Activated T-cell treated with anti-CD3 and anti-CD28 coated beads, Interleukin-2, amount 50 U/mL, for 72 hours (primary cell): ENCODE data around the gene PSMA3. TPM values are rescaled to one million over a fixed set of nuclear protein-coding genes. Genes with fewer than 3 reads are reported as not detected.

Experiments
- ATAC-seq, 2 donors: fragments of 150-1000 bp; cut with Tn5 transposase; replicated peaks in 1 of 2; 2 replicates each; pipeline ENCODE4 v1.10.0; 2021; ENCODE audit warnings: moderate library complexity in 2 of 2, mild to moderate bottlenecking in 1 of 2
- DNase-seq, 2 donors: peaks; one replicate each; pipeline ENCODE4 v3.0.0; 2021 to 2022; ENCODE audit warnings: mixed read lengths in 1 of 2
- H3K27ac Mint-ChIP-seq: one replicate; pipeline ENCODE4 v1.8.0; 2022; ENCODE audit warnings: mild to moderate bottlenecking, moderate library complexity, mixed read lengths
- H3K27me3 Mint-ChIP-seq: one replicate; pipeline ENCODE4 v1.8.0; 2022; ENCODE audit warnings: low read depth, mixed read lengths
- H3K36me3 Mint-ChIP-seq, 2 donors: one replicate each; pipeline ENCODE4 v1.8.0; 2022; ENCODE audit warnings: mixed read lengths in 2 of 2, mild to moderate bottlenecking in 1 of 2; ENCODE audit not compliant: insufficient read depth in 2 of 2
- H3K4me1 Mint-ChIP-seq: one replicate; pipeline ENCODE4 v1.8.0; 2022; ENCODE audit warnings: low read depth, mixed read lengths
- H3K4me3 Mint-ChIP-seq, 2 donors: one replicate each; pipeline ENCODE4 v1.8.0; 2022; ENCODE audit warnings: mild to moderate bottlenecking in 2 of 2, mixed read lengths in 2 of 2, moderate library complexity in 2 of 2
- H3K9me3 Mint-ChIP-seq, 2 donors: one replicate each; pipeline ENCODE4 v1.8.0; 2022; ENCODE audit warnings: mixed read lengths in 2 of 2
- total RNA-seq, 2 donors: library from RNA; stranded (reverse); gene quantifications; one replicate each; pipeline ENCODE4 v1.2.3, GENCODE V29; 2022

Gene PSMA3
- total RNA-seq, 2 donors from 2014 or later: 177 to 194 TPM

- H3K27me3 Mint-ChIP-seq: no peaks in the 10 kb centered on the region
- H3K9me3 Mint-ChIP-seq: no peaks in the 10 kb centered on the region
- H3K4me1 Mint-ChIP-seq: peaks cover 70% of the 10 kb centered on the region
- no peak for DNase-seq
- no peak for ATAC-seq
- no peak overlapping the region for H3K4me3 Mint-ChIP-seq
- peaks cover 5 to 43% of the 10 kb centered on the region in 2 donors for H3K36me3 Mint-ChIP-seq
- peak overlapping the region; percentile 24 for H3K27ac Mint-ChIP-seq
Measured at GRCh38 chr14:58278177-58278576, 33.5 kb downstream of the PSMA3 start.

GRCh38 chr14:58280954-58281787 is 36.5 kb downstream of the PSMA3 start:
- ATAC-seq (peak; percentile 86 to 90), DNase-seq (peak; percentile 29 to 56)
- H3K27ac Mint-ChIP-seq: peak overlapping the region; percentile 100
- H3K4me1 Mint-ChIP-seq: peaks cover 73% of the 10 kb centered on the region
- no peaks in the 10 kb centered on the region for H3K9me3 Mint-ChIP-seq
- H3K36me3 Mint-ChIP-seq: peaks cover 8 to 55% of the 10 kb centered on the region in 2 donors
- no peaks in the 10 kb centered on the region for H3K27me3 Mint-ChIP-seq
- H3K4me3 Mint-ChIP-seq: peak overlapping the region; percentile 70 to 96

- Mint-ChIP-seq H3K9me3 (no peaks in the 10 kb centered on the region), H3K4me3 (peak overlapping the region; percentile 70 to 96), H3K27ac (peak overlapping the region; percentile 100), H3K27me3 (no peaks in the 10 kb centered on the region), H3K36me3 (peaks cover 8 to 59% of the 10 kb centered on the region in 2 donors), H3K4me1 (peaks cover 65% of the 10 kb centered on the region)
- DNase-seq: no peak
- peak; percentile 3 to 14 for ATAC-seq
Measured at GRCh38 chr14:58281969-58282368, 37.3 kb downstream of the PSMA3 start.

GRCh38 chr14:58282925-58283593 is 38.4 kb downstream of the PSMA3 start:
- H3K27ac Mint-ChIP-seq: peak overlapping the region; percentile 100

GRCh38 chr14:58283730-58284129 is 39.1 kb downstream of the PSMA3 start:
- DNase-seq (no peak), ATAC-seq (no peak)
- Mint-ChIP-seq H3K4me1 (peaks cover 77% of the 10 kb centered on the region), H3K27me3 (no peaks in the 10 kb centered on the region), H3K36me3 (peaks cover 16 to 62% of the 10 kb centered on the region in 2 donors), H3K27ac (peak overlapping the region; percentile 100), H3K9me3 (no peaks in the 10 kb centered on the region), H3K4me3 (peak overlapping the region in 1 of 2 donors; percentile 5)

More at GRCh38 chr14:58282925-58283593, 38.4 kb downstream of the PSMA3 start:
- peaks cover 70% of the 10 kb centered on the region for H3K4me1 Mint-ChIP-seq
- ATAC-seq (no peak), DNase-seq (no peak)
- H3K9me3 Mint-ChIP-seq: no peaks in the 10 kb centered on the region
- H3K36me3 Mint-ChIP-seq: peaks cover 13 to 63% of the 10 kb centered on the region in 2 donors
- peak overlapping the region in 1 of 2 donors; percentile 63 for H3K4me3 Mint-ChIP-seq
- no peaks in the 10 kb centered on the region for H3K27me3 Mint-ChIP-seq

- H3K27ac Mint-ChIP-seq: peak overlapping the region; percentile 14
- H3K27me3 Mint-ChIP-seq: no peaks in the 10 kb centered on the region
- peaks cover 19 to 57% of the 10 kb centered on the region in 2 donors for H3K36me3 Mint-ChIP-seq
- no peaks in the 10 kb centered on the region for H3K9me3 Mint-ChIP-seq
- H3K4me3 Mint-ChIP-seq: no peak overlapping the region
- H3K4me1 Mint-ChIP-seq: peaks cover 80% of the 10 kb centered on the region
- DNase-seq (no peak), ATAC-seq (no peak)
Measured at GRCh38 chr14:58285132-58285531, 40.5 kb downstream of the PSMA3 start.

GRCh38 chr14:58287607-58288042 is 43.0 kb downstream of the PSMA3 start:
- peak overlapping the region in 1 of 2 donors; percentile 13 for H3K4me3 Mint-ChIP-seq
- H3K9me3 Mint-ChIP-seq: no peaks in the 10 kb centered on the region
- H3K4me1 Mint-ChIP-seq: peaks cover 71% of the 10 kb centered on the region
- no peaks in the 10 kb centered on the region for H3K27me3 Mint-ChIP-seq
- ATAC-seq (no peak), DNase-seq (no peak)
- H3K27ac Mint-ChIP-seq: peak overlapping the region; percentile 48
- peaks cover 22 to 53% of the 10 kb centered on the region in 2 donors for H3K36me3 Mint-ChIP-seq

GRCh38 chr14:58288106-58288792 is 43.6 kb downstream of the PSMA3 start:
- Mint-ChIP-seq H3K36me3 (peaks cover 20 to 50% of the 10 kb centered on the region in 2 donors), H3K27ac (peak overlapping the region; percentile 48)
- ATAC-seq: no peak

GRCh38 chr14:58291646-58292045 is 47.0 kb downstream of the PSMA3 start:
- no peaks in the 10 kb centered on the region for H3K9me3 Mint-ChIP-seq
- H3K4me3 Mint-ChIP-seq: no peak overlapping the region
- ATAC-seq (no peak), DNase-seq (no peak)
- H3K36me3 Mint-ChIP-seq: peaks cover 24 to 43% of the 10 kb centered on the region in 2 donors
- peaks cover 77% of the 10 kb centered on the region for H3K4me1 Mint-ChIP-seq
- H3K27ac Mint-ChIP-seq: peak overlapping the region; percentile 42
- no peaks in the 10 kb centered on the region for H3K27me3 Mint-ChIP-seq

More at GRCh38 chr14:58288106-58288792, 43.6 kb downstream of the PSMA3 start:
- DNase-seq: no peak
- peak overlapping the region in 1 of 2 donors; percentile 13 for H3K4me3 Mint-ChIP-seq
- no peaks in the 10 kb centered on the region for H3K27me3 Mint-ChIP-seq
- H3K9me3 Mint-ChIP-seq: no peaks in the 10 kb centered on the region
- H3K4me1 Mint-ChIP-seq: peaks cover 71% of the 10 kb centered on the region

- peaks cover 77% of the 10 kb centered on the region for H3K4me1 Mint-ChIP-seq
- DNase-seq (no peak), ATAC-seq (no peak)
- peaks cover 24 to 44% of the 10 kb centered on the region in 2 donors for H3K36me3 Mint-ChIP-seq
- no peak overlapping the region for H3K27ac Mint-ChIP-seq
- H3K27me3 Mint-ChIP-seq: no peaks in the 10 kb centered on the region
- peak overlapping the region in 1 of 2 donors; percentile 23 for H3K4me3 Mint-ChIP-seq
- no peaks in the 10 kb centered on the region for H3K9me3 Mint-ChIP-seq
Measured at GRCh38 chr14:58292187-58292586, 47.5 kb downstream of the PSMA3 start.

- H3K9me3 Mint-ChIP-seq: no peaks in the 10 kb centered on the region
- H3K4me1 Mint-ChIP-seq: peaks cover 62% of the 10 kb centered on the region
- peaks cover 15 to 31% of the 10 kb centered on the region in 2 donors for H3K36me3 Mint-ChIP-seq
- no peak for DNase-seq
- no peaks in the 10 kb centered on the region for H3K27me3 Mint-ChIP-seq
- ATAC-seq: no peak
- peak overlapping the region in 1 of 2 donors; percentile 18 for H3K4me3 Mint-ChIP-seq
- H3K27ac Mint-ChIP-seq: no peak overlapping the region
Measured at GRCh38 chr14:58294201-58294600, 49.6 kb downstream of the PSMA3 start.

- ATAC-seq (no peak), DNase-seq (no peak)
- Mint-ChIP-seq H3K27me3 (no peaks in the 10 kb centered on the region), H3K36me3 (peaks cover 11 to 23% of the 10 kb centered on the region in 2 donors), H3K27ac (no peak overlapping the region), H3K4me1 (peaks cover 52% of the 10 kb centered on the region), H3K4me3 (no peak overlapping the region), H3K9me3 (no peaks in the 10 kb centered on the region)
Measured at GRCh38 chr14:58296726-58297125, 52.1 kb downstream of the PSMA3 start.

- Mint-ChIP-seq H3K36me3 (peaks cover 11 to 26% of the 10 kb centered on the region in 2 donors), H3K9me3 (no peaks in the 10 kb centered on the region), H3K27me3 (no peaks in the 10 kb centered on the region), H3K27ac (no peak overlapping the region), H3K4me1 (peaks cover 49% of the 10 kb centered on the region), H3K4me3 (no peak overlapping the region)
- DNase-seq (no peak), ATAC-seq (no peak)
Measured at GRCh38 chr14:58297412-58297761, 52.7 kb downstream of the PSMA3 start.
